ELF-1 (cell line): ENCODE data around the gene HS3ST3B1.
A peak's percentile ranks its signal among the peaks of the same experiment; 100 is the strongest.

ENCODE experiments used
- DNase-seq: peaks from one replicate; pipeline ENCODE4 v3.0.0-alpha.2; 2016; ENCODE audit warnings: low read depth, low spot score

Gene HS3ST3B1

DNA sequence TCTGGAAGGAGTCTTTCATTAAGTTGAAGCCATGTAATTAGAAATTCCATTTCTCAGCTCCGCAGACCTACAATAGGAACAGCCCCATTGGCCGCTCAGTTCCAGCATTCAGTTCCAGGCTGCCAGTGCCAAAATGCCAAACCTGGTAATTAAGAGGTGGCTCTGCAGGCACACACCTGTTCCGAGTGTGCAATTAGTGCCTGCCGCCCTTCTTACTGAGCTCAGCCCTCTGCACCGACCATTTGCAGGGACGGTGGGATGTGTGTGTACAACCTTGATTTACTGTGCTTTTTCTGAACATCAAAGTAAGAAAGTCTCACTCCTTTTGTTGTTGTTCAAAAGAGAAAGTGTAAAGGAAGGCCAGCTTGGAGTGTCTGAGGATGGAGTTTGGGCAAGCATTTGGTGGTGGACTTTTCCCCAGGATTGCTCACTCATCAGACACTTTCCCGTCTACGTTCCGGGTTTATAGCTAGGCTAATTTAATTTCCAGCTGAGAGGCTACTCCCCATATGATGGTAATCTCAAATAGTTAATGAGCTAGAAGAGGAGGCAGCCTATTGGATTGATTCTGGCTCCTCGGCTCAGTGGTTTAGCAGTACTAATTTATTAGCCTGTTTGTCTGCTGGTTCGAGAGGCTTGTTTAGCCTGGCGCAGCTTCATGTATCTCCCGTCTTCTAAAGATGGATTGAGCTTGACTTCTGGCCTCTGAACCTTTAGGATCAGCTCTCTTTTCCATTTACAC, 20.0 kb downstream of the HS3ST3B1 start:
- no peak for DNase-seq

DNA sequence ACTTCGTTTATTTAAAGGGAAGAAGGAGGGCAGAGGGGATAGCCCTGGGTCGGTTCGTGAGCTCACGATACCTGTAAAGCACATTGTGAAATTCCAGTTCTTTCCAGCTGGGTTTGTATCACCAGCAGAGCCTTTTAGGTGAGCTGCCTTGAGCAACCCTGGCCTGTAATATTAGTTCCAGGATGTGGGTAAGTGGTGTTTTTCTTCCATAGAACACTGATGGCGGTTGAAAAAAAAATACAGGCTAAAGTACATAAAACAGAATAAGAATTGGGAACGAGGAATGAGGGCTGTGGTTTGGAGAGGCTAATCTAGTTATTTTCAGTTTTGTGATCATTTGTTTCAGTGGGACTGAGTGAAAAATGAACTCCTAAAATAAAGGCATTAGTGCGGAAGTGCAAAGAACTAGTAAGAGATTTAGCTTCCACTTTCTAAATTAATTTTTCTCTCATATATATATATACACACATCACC, 20.6 kb downstream of the HS3ST3B1 start:
- no peak for DNase-seq

DNA sequence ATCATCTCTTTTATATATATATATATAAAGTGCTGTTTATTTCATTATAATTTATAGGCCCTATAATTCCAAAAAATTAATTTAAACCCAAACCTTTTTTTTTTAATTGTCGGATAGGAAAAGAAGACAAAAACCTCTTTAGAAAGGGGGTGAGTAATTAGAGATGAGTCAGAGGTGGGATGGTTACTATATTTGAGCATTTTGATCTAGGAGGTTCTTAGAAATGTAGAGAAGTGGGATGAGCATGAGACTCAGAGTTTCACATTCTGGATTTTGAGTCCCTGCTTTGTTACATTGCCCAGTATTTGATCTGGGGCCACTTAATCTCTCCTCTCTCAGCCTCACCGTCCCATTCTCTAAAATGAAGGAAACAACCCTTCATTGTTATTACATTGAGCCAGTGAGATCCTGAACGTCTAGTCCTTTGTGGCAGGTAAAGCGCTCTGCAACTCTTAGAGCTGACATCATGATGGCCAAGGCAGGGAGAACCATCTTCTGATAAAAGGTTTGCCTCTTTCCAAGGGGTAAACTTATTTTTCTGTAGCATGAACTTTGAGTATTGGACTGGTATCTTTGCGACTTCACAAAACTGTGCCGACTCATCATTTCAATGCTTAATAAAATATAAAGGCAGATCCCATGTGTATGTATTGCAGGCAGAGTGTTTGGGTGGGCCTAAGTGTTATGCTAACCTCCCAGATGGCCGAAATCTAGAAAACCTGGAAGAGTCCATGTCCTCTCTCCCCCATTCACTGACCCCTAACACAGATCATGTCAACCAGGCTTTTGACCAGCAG, 21.3 kb downstream of the HS3ST3B1 start:
- DNase-seq = no peak

DNA sequence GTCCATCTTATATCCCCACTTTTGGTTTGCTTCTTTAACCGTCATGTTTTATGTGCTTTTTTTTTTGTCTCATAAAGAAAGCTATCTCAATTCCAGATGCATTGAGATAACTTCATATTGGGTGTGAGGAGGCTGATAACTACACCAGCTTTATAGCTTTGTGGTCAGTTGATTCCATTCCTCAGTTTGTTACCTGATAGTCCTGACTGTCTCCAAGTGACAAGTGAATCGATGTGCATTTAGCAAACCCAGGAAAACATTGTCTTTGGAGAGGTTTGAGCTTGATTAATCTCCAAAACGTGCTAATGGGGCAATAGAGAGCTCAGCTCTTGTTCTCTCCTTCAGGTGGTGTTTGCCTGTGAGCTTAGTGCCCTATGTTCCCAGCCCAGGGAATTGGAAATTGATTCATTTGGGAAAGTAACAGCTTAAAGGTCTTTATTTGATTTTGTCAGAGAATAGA, 22.7 kb downstream of the HS3ST3B1 start:
- DNase-seq = no peak

DNA sequence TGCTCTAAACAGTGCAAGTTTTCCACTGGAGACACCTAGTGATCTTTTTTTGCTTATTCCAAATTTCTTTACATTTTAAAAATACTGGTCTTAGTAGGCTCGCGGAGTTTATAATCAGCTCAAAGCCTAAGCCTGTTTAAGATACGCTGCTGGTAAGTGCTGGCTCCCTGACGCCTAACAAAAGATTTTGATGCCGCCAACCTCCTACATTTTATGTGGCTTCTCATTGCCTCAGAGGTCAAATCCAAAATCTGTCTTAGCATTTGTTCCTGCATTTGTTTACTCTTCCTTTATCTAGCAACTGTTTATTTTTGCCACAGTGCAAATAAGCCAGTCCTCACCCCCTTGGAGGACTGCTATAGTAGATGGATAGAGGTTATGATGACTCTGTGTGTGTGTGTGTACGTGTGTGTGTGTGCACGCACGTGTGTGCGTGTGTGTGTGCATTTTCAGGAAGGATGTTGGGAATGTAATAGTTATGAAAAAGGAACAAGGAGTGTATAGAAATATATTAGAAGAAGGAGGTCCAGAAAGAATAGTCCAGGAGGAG, 24.8 kb downstream of the HS3ST3B1 start:
- no peak for DNase-seq

DNA sequence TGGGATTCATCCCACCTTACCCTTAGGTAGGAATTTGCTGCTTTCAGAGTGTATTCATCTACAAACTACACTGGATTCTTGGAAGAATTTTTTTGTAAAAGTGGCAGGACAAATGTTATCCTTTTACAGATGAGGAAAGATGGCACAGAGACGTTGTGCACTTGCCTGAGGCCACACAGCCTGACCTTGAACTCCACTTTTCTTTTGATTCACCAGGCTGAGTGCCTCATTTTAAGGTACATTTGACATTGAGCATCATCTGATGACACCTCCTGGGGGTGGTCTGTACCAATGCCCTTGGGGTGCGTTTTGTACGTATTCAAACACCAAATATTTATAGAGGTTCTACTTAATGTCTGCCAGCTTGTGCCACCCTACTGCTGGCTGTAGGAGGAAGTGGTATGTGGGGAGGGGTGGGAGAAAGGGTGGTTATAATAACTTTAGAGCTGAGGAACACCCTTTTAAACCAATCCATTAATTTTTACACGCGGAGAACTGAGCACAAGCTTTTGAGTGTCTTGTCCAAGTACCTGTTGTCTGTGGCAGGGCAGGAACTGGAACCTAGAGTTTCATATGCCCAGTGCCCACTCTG, 29.1 kb downstream of the HS3ST3B1 start:
- DNase-seq = no peak

DNA sequence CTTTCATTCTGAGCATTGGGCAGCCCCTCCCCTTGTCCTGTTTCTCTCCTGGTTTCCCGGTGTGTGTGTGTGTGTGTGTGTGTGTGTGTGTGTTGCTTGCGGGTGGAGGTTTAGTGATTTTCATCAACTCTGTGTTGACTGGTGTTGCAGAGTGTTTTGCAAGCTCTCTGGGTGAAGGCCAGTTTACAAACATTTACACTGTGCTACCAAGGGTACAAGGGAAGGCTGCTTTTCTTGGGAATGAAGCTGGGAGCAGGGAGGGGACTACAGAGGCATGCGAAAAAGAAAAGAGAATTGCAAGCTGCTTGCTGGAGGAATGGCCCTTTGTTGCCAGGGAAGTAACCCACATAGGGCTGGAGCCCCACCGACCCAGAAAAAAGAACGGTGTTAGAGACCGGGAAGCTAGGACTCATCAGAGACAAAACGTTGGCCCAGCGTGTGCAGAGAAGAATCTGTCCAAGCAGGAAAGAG, 29.6 kb downstream of the HS3ST3B1 start:
- no peak for DNase-seq

DNA sequence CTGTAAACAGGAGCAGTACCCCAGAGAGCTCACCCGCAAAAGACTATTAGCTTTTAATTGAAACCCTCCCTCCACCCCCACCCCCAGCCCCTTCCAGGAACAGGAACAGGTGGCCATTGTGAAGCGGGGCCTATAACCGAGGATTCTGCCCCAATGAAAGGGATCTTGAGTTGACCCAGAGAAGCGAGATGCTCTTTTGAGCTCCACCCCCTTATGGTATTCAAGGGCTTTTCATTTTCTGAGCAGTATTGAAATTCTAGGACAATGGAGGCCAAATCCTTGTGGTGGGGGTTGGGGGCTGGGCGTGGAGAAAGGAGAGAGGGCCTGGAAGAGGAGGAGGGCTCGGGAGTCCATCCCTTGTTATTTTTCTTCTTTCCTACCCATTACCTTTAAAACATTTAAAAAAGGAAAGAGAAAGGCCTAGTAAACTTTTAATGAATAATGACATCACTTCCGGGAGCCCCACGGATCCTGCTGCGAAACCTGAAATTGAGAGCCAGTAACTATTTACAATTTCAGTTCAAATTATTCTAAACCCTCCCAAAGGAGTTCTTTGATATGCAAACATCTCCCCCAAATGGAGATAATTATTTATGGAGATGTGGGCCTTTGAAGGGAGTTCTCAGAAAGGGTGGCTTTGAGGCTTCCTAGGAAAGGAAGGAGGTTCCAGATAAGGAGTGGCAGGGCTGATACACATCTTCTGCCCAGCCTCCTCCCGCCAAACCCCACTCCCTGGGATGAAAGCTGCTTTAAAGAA, 30.5 kb downstream of the HS3ST3B1 start:
- DNase-seq = peak; percentile 65

DNA sequence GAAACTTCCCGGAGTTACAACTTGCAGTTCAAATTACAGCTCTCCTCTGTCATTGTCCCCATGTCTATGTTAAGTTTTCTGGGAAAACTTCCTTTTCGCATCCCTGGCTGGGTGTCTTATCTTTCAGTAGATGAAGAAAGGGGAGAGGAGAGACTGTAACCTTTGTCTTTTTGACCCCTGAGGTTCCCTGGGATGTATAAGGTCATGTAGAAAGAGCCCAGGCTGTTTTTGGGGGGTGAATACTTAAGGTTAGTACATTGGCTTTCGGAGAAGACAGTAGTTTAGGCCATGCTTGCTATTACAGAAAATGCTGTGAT, 31.1 kb downstream of the HS3ST3B1 start:
- no peak for DNase-seq

DNA sequence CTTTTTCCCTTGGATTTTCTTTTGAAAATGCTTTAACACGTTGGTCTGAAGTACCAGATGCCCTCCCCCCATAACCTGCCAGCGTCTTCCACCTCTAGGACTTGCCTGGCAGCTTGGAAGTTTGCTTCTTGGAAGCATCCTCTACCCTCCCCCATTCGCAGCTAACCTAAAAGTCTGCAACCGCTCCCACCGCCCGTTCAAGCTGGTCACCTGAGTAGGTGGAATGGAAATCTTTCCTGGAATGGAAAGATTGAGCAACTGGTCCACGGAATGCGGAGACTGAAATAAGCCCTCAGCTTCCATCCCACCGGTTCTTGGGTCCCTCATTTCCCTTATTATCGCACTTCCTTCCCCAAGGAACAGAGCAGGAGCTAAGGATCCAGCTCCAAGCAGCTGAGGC, 31.4 kb downstream of the HS3ST3B1 start:
- DNase-seq = peak; percentile 40

DNA sequence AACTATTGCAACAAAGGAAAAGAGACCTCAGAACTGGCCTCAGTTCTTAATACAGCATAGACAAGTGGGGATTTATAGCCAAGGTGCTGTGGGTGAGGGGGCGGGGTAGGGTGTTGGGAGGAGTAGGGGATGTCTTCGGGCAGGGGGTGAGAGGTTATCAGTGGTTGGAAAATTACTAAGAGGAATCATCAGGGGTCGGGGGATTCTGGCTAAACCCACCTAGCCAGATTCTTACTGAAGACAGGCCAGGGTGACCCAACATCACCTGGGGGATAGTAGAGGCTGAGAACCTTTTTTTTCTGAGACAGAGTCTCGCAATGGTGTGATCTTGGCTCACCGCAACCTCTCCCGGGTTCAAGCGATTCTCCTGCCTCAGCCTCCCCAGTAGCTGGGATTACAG, 32.6 kb downstream of the HS3ST3B1 start:
- DNase-seq = no peak

DNA sequence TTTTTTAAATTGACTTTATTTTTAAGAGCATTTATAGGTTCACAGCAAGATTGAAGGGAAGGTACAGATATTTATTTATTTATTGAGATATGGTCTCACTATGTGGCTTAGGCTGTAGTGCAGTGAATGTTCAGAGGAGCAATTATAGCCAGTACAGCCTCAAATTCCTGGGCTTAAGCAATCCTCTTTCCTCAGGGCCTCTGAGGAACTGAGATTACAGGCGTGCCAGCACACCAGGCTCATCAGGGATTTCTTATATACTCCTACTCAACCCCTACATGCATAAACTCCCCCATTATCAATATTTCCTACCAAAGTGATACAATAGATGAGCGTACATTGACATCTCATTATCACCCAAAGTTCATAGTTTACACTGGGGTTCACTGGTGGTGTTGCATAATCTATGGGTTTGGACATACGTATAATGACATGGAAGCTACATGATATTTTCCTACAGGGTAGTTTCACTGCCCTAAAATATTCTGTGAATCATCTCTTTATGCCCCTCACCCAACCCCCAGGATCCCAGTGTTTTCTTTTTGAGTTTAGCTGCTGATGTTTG, 33.5 kb downstream of the HS3ST3B1 start:
- no peak for DNase-seq

DNA sequence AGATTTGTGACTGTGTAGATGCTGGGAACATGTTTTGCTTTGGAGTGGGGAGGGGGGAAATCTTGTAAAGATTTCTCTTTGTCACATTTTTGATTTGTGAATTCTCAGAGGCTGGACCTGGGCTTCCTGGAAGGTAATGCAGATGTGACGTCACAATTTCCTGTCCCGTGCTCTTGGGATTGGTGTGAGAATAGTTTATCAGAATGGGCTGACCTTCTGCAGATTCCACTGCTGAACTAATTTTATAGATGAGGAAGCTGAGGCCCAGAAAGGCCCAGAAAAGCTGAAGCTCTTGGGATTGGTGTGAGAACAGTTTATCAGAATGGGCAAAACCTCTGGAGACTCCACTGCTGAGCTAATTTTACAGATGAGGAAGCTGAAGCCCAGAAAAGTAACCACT, 34.0 kb downstream of the HS3ST3B1 start:
- no peak for DNase-seq

DNA sequence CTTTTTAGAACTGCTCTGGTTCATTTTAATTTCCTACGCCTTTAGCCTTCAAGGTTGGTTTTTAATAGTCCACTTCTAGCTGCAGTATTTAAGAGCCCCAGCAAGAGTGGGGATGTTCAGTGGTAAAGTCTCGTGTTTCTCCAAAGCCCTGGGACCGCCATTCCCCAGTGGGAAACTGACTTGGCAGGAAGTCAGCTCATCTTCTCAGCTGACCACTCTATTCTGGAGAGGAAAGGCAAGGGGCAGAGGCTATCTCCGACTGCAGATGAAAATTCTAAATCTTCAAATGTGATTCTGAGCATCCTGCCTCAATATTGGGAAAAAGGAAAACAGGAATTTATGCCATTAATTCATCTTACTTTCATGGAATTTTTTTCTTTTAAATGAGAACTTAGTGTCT, 35.5 kb downstream of the HS3ST3B1 start:
- DNase-seq = no peak

DNA sequence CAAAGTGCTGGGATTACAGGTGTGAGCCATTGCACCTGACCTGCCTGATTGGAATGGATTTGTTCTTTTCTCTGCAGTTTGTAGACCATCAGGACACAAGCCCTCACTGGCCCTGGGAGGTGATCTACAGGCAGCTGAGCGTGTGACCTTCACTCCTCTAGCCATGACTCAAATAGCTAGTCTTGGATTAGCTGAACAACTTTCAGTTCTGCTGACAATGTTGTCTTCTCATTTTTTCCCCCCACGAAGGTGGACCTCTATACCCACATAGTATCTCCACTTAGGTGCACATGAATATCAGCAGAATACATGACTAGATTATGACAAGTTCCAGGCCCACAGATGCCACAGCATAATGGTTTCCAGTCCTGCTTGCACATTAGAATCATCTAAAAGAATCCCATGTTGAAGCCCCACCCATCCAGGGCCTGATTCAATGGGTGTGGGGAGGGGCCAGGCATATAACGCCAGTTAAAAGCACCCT, 36.8 kb downstream of the HS3ST3B1 start:
- no peak for DNase-seq

DNA sequence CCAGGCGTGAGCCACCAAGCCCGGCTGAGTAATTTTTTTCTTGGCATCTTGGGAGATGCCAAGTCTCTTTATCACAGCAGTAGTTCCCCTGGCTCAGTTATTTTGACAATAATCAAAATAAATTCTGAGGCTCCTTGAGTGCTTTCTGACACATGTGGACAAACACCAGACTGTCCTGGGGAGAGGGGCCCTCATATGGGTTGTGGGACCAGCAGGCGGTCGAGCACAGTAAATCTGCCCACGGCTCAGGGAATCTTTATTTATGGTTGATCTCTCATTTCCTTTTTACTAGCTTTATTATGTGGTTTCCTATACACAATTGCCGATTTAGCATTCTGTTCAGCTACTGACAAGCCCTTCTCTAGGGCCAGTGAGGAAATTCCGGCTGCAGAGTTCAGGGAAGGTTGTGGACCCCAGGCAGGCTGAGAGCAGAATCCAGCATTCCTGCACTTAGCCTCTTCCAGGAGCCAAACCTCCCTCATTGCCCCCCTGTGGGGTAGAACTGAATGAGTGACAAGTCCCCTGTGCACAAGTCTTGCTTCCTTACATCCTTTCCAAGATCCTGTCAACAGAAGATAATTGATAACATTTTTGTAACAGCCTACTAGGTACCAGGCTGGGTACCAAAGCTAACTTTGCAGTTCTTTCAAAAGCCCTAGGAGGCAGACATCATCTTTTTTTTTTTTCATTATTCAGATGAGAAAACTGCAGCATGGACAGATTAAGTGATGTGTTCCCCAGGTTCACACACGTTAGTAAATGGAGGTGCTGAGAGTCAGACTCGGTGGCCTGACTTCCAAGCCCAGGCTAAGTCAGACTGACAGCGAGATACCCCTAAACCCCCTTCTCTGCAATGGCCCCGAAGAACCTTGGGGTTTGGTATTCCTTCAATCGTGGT, 40.2 kb downstream of the HS3ST3B1 start:
- no peak for DNase-seq

DNA sequence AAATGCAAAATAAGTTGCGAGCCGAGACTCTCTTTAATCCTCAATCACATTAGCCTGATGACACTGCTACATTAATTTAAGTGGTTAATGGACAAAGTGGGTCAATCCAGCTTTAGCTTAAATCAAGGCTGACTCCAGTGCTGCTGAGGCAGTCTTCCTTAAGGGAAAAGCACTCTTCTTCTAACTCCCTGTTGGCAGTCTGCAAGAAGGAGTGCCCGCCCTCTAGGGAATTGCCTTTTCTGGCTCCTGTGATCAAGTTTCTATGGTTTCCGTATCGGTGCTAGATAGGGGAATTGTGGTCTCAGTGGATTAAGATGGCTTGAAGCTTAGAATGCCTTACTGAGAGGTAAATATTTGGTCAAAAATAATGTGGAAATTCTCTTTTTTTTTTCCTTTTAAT, 41.0 kb downstream of the HS3ST3B1 start:
- DNase-seq = no peak

DNA sequence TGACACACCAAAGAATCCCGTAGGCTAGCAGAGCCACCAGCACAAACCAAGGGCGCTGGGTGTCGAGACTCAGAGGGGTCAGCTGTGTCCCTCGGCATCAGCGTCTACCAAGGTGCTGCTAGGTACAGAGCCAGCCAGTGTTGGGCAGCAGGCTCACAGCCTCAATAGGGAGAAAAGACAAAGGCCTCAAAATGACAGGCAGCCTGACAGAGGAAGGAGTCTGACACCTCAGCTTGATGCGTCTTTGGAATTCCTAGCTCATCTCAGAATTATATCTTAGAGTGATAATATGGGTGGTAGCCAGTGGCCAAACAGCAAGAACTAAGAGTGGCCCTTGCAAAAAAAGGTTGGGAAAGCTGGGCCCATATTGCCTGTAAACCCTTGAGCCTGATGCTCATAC, 45.9 kb downstream of the HS3ST3B1 start:
- no peak for DNase-seq

DNA sequence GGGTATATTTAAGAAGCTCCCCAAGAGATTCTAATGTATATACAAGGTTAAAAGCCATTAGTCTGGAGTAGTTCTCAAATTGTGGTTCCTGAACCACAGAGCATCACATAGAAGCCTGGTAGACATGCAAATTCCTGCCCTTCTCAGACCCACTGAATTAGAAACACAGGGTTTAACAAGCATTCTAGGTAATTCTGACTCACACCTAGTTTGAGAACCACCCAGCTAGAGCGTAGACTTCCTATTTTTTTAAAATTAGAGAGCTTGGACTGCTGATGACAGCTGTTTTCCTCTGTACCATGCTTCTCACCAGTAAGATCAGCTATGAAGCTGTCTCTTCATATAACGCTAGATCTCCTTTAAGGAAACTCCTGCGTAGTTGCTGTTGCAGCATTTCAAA, 50.6 kb downstream of the HS3ST3B1 start:
- DNase-seq = no peak

DNA sequence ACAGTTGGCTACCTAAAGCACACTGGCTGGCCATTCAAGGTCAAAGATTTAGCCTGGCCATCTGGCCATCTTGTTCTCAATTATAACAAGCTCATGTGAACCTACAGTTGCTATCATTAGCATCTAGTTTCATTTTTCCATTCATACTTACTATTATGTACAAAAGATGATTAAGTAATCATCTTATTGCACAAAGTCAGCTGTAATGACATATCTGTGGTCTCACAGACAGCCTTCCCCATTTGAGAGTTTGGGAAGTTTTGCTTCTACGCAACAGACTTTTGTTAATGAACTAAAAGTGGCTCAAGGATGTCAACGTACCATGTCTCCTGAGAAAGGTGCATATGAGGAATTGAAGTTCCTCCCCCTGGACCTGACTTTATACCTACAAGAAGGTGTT, 51.3 kb downstream of the HS3ST3B1 start:
- DNase-seq = no peak
